Measurements from ENCODE around the gene ALPI. TPM values are rescaled to one million over a fixed set of nuclear protein-coding genes. Genes with fewer than 3 reads are reported as not detected.

Gene ALPI
- total RNA-seq, 1 donor from 2014 or later: 0.71 TPM

DNA sequence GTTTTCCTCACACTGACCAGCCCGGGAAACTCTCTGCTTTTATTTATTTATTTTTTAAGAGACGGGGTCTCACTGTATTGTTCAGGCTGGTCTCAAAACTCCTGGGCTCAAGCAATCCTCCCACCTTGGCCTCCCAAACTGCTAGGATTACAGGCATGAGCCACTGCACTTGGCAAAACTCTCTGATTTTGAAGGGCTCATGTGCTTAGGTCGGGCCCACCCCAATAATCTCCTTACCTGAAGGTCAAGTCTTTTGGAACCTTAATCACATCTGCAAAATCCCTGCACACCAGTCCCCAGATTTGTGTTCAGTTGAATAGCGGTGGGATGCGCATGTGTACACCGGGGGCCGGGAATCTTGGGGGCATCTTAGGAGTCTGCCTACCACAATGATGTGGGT is 39.3 kb downstream of the ALPI start:
- DNase-seq (ENCODE audit: low spot score): no peak

DNA sequence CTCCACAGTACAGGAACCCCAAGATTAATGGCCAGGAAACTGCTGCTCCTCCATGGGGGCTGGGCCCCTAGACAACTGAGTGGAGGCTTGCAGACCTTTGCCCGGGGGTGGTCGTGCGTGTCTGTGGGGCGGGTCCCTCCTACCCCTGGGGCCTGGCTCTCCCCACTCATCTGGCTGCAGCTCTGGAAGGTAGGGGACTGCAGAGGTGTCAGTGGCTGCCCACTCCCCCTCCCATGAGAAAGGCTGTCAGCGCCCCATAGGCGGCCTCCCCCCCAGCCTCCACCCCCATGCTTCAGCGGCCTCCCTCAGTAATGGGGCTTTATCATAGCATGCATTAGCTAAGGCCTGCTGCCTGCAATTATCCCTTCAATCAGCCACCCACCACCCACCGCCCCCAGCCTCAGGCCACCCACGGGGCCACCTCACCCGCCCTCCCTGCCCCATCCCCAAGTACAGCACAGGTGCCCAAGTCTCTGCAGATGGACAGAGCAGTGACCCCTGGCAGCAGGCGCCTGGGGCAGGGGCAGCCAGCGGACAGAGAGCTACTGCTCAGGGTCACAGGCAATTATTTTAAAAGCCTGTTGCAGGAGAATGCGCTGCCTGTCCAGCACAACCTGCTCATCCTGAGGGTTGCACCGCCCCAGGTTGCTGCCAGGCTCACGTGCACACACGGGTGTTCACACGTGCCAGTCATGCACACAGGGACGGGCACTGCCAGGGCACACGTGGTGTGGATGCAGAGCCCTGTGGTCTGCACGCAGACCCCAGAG is 40.7 kb downstream of the ALPI start:
- DNase-seq (ENCODE audit: low spot score): no peak

DNA sequence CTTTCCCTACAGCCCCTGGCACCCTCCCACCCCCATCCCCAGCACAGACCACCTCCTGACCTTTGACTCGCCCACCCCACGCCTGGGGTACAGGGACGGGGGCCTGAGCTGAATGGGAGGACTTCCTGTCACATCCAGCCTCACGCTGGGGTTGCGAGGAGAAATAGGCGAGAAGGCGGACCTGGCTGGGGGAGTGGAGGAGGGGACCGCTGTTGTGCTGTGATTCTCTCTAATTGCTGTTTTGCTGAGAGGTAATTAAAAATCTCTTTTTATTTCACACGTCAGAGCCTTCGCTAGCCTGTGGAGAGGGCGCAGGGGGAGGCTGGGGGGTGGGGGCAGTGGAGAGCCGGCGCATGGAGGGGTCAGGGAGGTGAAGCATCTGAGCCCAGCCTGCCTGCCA is 41.4 kb downstream of the ALPI start:
- no peak for DNase-seq (ENCODE audit: low spot score)

DNA sequence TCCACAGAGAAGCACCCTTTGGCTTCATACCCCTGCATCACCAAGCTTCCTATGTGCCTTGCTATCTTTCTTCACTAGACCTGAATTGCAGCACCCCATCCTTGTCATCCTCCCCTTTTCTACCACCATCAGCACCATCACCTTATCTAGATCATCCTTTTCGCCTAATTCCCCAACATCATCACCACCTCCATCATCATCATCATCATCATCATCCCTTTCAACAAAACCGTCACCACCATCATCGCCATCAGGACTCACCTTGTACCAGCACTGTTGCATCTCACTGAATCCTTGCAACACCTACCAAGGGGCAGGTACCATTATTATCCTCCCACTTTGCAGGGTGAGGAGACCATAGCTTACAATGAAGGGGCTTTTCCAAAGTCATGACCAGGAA is 42.5 kb downstream of the ALPI start:
- no peak for DNase-seq (ENCODE audit: low spot score)

DNA sequence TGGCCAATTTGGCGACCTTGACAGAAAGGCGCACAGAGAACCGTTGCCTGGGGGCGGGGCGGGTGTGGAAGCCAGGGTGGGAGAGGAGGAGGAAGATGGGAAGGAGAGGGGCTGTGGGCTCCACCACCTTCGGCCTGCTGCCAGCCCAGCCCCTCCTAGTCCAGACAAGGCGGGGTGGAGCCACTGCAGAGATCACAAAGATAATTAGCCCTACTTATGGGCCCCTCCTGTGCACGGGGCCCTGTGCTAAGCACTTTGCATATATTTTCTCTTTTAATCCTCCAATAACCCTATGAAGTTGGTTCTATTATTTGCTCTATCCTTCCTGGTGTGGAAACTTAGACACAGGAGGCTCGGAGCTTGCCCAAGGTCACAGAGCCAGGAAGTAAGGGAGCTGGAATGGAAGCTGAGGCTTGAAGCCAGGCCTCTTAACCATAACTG is 45.4 kb downstream of the ALPI start:
- DNase-seq (ENCODE audit: low spot score): no peak

DNA sequence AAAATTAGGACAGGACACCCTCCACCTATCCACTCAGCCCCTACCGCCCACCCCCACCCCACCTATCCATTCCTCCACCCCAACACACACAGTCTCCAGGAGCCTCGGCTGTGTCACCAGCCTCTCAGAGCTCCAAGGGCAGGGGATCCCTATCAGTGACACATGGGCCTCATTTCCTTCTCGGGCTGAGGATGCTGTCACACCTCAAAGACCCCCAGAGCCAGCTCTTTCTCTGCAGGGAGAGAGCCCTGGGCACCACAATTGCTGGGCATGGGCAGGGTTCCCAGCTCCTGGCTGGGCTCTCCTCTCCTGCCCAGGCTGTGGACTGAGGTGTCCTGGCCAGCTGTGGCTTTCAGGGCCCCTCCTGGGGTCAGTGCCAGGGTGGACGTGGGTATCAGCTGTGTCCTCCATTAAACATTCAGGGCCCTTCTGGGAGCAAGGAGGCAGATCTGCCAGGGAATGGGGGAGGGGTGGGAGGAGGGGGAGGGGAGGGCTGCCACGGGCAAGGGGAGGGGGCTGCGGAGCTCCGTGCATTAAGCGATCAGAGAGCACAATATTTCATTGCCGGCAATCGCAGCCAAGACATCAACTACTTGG is 45.9 kb downstream of the ALPI start:
- DNase-seq (ENCODE audit: low spot score): no peak

DNA sequence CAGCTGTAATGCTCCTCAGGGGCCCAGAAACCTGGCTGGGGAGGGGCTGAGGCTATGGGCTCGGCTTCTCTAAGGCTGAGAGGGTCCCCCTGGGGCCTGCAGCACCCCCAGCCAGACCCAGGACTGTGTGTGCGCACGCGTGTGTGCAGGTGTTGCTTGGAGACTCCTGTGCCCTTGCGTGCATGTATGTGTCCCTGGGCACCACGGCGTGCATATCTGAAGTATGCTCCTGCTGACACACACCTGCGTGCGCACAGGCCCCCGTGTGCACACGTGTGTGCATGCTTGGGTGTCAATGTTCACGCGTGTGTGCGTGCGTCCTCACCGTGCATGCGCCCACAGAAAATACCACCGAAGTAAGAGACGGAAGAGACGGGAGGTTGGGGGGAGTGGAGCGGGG is 46.6 kb downstream of the ALPI start:
- no peak for DNase-seq (ENCODE audit: low spot score)

DNA sequence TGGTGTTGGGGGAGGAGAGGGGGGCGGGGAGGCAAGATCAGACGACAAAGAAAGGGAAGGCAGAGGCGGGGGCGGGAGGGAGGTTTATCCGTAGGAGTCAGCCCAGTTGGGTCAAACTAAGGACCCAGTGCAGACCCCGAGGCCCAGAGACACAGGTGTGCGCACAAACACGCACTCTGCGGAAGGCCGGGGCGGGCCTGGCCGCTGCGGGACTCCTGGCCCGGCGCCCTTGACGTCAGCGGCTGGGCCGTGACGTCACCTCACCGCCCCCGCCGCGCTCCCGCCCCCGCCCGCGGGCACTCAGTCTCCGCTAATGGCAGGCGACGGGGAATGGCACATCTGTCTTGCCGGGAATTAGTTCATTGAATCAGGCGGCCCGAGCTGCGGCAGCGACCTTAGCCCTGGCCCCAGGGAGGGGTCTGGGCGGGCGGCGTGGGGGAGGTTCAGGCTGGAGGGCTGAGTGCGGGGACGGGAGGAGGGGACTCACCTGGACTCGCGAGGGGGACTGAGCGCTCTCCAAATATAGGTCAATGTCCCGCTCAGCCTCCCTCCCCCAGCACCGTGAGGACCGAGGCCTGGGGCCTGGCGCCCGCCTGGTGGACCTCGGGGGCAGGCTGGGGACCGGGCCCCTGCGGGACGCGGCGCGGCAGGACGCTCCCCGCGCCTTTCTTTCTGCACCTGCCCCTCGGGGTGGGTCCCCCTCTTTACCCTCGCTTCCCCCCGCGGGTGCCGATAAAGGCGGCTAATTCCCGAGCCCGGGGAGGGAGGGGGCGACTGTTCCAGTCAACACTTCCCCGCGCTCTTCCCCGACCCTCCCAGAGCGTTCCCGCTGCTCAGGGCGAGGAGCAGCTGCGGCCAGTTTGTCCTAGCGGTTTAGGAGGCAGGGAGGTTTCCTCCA is 47.2 kb downstream of the ALPI start:
- no peak for DNase-seq (ENCODE audit: low spot score)

DNA sequence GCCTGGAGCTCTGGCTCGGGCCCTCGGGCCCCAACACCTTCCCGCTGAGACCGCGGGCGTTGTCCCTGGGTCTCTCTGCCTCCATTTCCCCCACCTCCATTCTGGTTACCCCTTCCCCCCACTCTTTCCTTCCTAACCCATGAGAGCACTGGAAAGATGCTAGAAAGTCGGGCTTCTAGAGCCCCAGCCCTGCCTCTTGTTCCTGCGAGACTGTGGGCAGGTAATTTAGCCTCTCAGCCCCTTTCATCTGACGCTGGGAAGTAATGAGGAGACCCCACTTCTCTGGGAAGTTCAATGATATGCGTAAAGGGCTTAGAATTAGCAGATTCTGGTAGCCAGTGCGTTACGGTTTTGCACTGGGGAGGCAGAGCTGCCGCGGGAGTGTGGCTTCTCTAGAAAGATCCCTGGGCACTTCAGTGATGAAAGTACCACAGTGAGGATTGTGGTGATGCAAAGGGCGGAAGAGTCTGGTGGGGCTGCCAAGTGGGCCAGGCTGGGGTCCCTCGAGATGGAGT is 47.9 kb downstream of the ALPI start:
- no peak for DNase-seq (ENCODE audit: low spot score)

DNA sequence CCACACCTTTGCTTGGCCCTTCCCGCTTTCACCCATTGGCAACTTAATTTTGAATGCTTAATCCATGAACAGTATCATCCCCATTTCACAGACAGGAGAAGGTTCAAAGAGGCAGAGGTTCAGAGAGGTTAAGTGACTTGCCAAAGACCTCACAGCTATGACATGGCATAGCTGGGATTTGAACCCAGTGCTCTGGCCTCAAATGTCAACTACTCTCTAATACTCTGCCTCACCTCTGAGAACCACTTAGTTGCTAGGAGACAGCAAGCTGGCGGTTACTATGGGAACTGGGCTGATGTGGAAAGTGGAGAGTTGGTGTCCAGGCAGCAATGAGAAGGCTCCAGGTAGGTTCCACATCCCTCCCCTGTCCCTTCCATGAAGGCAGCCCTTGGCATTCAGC is 48.5 kb downstream of the ALPI start:
- DNase-seq (ENCODE audit: low spot score): no peak

DNA sequence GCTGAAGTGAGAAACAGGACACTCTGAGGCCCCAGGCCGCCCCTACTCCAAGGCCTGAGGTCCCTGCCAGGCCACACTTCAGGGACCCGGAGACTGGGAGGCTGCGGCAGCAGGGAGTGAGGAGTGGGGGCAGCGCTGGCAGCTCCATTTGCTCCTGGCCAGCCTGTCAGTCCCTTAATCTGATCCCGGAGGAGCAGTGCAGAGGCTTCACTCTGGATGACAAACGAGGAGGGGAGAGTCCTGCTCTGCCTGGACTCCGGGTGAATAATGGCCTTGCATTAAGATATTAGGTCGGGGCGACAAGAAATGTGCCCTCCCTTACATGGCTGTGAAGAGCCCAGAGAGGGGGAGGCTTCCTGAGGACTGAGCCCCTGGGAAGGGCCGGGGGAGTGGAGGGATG is 49.9 kb downstream of the ALPI start:
- no peak for DNase-seq (ENCODE audit: low spot score)

DNA sequence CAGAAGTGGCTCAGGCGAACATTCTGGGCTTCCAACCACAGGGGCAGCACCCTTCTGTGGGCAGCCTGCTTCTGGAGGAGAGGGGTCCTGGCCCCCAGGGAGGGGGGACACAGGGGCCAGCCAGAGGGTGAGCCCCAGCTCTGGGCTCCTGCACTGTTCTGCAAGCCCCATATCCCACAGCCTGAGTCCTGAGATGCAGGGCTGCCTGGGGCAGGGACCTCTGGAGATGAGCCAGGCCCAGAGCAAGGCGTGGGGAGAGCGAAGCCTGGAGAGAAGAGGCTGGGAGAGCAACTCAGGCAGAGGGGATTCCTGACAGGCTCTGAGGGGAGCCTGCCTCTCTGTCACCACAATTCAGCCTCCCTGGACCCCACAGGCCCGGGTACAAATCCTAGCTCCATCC is 50.8 kb downstream of the ALPI start:
- no peak for DNase-seq (ENCODE audit: low spot score)

DNA sequence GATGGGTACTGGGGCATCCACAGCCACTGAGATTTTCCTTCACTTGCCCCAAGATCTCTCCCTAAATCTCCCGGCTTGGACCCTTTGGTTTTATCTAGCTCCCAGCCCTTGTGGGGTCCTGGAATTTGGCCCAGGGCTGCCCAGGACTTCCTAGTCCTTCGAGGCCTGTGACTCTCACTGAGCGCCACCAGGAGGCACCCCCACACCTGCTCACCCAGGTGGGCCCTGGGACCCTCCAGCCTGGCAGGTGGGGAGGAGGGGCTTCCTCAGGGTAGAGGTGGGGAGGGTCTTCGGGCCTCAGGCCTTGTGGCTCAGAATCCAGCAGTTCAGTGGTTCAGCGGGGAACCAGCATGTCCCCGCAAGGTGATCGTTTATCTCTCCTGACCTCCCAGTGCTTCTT is 52.3 kb downstream of the ALPI start:
- DNase-seq (ENCODE audit: low spot score): no peak

Other genes with a start within 250 kb of the ALPI start
- gene ALPP, start 77.4 kb upstream of the ALPI start, total RNA-seq: not detected
- not detected for gene ALPG, start 49.3 kb upstream of the ALPI start, total RNA-seq
- gene ECEL1, start 31.7 kb downstream of the ALPI start, total RNA-seq: 0.35 TPM
- gene PRSS56, start 64.2 kb downstream of the ALPI start, total RNA-seq: not detected
- not detected for gene CHRND, start 70.0 kb downstream of the ALPI start, total RNA-seq
- not detected for gene CHRNG, start 83.5 kb downstream of the ALPI start, total RNA-seq
- 2.2 TPM for gene TIGD1, start 94.4 kb downstream of the ALPI start, total RNA-seq
- 46.9 TPM for gene EIF4E2, start 94.5 kb downstream of the ALPI start, total RNA-seq
- gene EFHD1, start 177.5 kb downstream of the ALPI start, total RNA-seq: 18.0 TPM
- gene GIGYF2, start 241.2 kb downstream of the ALPI start, total RNA-seq: 74.5 TPM